Frontal cortex (tissue), 4 donors: Measurements from ENCODE around the gene ECEL1. TPM values are rescaled to one million over a fixed set of nuclear protein-coding genes. Genes with fewer than 3 reads are reported as not detected.
"Not testable (repeated sequence)": the region's sequence is repeated elsewhere in the genome, so short reads cannot be mapped to it uniquely, and the experiment has no call there.

Experiments used
- DNase-seq, 2 donors: peaks; one replicate each; pipeline ENCODE4 v3.0.0; 2012; ENCODE audit warnings: low spot score in 2 of 2
- FAIRE-seq: peaks from 2 replicates; lab custom pipeline; 2012; peaks lifted over from hg19 to GRCh38; lab: Jason Lieb, UNC
- total RNA-seq: library from RNA; depleted of rRNA; stranded (reverse); fragments of >200 nt; gene quantifications from one replicate; pipeline ENCODE4 v1.2.3, GENCODE V29; 2014
- donor health status: control.
- donor health status: control.
- donor health status: control.

Gene ECEL1
- total RNA-seq, 1 donor from 2014 or later = 2.4 TPM

DNA sequence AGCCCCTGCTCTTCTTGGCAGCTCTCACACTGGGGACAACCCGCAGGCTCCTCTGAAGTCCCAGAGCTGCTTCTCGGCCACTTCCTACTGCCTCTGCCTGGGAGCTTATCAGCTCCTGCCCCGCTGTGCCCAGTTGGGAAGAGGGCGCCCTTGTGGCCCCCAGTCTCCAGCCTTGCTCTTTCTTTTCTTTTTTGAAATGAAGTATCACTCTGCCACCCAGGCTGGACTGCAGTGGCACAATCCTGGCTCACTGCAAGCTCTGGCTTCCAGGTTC lies 52.3 kb downstream of the ECEL1 start:
- FAIRE-seq (no peak), DNase-seq (no peak)

DNA sequence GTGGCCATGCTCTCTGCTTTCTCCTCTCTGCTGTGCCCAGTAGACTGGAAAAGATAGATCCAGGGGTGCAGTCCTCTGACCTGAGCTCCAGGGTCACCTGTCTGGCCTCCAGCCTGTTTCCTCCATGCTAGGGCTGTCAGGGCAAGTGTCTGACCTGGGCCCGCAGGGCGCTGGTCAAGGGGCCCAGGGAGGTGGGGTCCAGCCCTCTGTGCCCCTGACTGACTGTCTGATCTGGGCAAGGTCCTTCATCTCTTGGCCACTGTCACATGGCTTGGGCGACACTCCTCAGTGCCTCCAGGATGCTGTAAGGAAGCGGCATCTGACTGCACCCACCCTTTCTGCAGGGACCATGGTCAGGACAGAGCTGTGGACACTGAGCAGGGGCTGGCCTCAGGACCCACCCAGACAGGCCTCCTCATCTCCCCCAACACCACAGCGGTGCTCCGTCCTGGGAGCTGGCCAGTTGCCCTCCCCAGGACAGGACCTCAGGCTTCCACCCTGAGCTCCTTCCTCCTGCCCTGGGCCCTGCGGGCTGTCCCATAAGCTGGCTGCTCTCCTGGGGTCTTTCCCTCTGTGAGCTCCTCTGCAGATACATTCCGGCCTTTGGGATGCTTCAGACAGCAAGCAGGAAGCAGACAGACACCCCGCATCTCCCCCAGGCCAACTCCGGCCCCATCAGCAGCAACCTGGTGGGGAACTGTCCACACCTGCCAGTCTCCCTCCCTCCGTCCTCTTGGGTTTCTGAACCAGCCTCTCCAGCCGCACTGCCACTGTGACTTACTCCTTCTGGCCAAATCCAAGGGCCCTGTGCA lies 52.9 kb downstream of the ECEL1 start:
- no peak for FAIRE-seq
- no peak for DNase-seq

DNA sequence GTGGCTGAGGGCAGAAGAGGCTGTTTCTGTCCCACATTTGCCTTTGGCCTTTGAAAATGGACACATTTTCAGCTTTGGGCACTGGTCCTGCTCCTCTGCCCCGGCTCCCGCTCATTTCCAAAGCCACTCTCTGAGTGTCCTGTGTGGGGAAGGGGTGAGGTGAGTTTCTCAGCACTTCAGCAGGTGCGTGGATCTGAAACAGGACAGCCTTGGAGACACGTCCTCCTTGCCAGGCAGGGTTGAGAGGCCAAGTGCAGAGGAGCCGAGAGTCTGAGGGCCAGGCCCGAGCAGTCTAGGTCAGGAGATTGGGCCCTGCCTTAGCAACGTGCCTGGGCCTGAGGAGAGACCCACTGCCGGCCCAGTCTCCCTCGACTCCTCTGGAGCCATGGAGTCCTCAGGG lies 53.5 kb downstream of the ECEL1 start:
- DNase-seq (no peak), FAIRE-seq (no peak)

DNA sequence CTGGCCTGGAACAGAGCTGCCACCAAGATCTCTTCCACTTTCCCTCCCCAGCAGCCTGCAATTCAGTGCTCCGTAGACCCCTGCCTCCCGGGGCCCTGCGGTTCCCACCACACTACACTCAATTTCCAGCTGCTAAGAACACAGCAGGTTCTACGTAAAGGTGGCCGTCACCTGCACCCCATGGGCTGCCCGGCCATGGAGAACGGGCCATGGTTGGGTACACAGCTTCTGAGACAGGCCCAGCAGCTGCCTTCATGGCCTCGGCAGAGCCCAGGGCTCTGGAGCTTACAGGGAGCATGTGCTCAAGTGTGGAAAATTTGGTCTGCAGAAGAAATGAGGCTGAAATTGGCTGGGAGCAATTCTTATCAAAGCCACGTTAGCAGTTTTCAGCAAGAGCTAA lies 54.0 kb downstream of the ECEL1 start:
- DNase-seq, FAIRE-seq: not testable (repeated sequence)

DNA sequence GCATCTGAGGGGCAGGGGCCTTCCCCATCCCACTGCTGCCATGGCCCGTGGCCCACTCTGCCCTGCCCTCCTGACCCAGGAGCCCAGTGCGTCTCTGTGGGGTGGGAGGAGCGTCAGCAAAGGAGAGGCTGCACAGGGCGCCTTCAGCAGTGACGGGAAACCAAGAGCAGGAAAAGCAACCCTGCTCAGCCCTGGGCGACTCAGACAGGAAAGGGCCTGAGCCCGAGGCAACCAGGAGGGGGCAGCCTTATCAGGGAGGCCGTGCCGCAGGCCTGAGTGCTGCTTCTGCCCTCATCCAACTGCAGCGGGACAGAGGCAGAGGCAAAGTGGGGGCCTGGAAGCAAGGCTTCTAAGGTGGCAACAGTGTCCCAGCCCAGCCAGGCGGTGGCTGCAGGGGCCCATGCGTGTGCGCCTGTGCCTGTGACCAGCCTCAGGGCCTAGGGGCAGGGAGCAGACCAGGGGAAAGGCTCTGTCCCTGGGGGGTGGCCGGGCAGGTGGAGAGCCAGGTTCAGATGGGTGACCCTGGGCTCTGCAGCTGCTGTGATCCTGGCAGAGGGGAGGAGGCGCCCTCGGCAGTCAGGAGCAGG lies 54.9 kb downstream of the ECEL1 start:
- FAIRE-seq (no peak), DNase-seq (no peak)

DNA sequence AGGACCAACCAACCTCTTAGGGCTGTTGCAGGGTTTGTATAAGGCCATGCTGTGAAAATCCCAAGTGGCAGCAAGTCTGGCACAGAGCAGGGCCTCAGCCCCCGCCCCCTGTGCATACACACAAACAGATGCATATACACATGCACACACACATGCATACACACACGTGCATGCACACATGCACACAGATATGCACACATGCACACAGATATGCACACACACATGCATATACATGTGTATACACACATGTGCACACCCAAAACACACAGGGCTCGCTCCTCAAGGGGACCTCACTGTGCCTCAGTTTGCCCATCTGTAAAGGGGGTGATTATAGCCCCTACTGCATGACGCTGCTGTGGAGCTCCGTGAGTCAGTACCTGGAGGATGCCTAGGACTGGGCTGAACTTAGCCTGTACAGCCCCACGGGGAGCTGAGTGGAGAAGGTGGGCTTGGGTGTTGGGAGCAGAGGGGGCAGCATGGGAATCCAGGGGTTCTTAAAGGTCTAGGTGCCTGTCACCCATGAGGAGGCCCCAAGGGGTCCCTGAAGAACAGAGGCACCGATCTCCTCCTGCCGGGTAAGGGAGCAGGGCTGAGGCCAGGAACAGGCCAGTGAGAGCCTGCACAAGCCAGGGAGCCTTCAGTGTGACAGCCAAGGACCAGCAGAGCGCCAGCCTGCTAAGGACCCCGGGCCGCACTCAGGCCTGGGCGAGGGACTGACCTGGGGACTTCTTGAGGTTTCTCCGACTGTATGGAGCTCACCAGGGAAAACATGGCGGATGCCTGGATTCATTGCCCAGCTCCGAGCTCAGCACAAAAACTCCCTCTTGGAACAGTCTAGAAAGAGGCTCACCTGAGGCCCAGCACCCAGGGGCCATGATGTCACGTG lies 55.7 kb downstream of the ECEL1 start:
- FAIRE-seq (no peak), DNase-seq (no peak)

Other genes with a start within 250 kb of the ECEL1 start
- gene ALPP, start 109.1 kb downstream of the ECEL1 start, total RNA-seq = not detected
- not detected for gene ALPG, start 81.0 kb downstream of the ECEL1 start, total RNA-seq
- not detected for gene ALPI, start 31.7 kb downstream of the ECEL1 start, total RNA-seq
- gene PRSS56, start 32.6 kb upstream of the ECEL1 start, total RNA-seq = under 0.01 TPM
- gene CHRND, start 38.3 kb upstream of the ECEL1 start, total RNA-seq = not detected
- not detected for gene CHRNG, start 51.9 kb upstream of the ECEL1 start, total RNA-seq
- gene TIGD1, start 62.7 kb upstream of the ECEL1 start, total RNA-seq = 10.6 TPM
- 38.3 TPM for gene EIF4E2, start 62.9 kb upstream of the ECEL1 start, total RNA-seq
- gene EFHD1, start 145.8 kb upstream of the ECEL1 start, total RNA-seq = 0.82 TPM
- 98.2 TPM for gene GIGYF2, start 209.5 kb upstream of the ECEL1 start, total RNA-seq